Spleen (tissue), 7 donors: ENCODE measurements around the gene AFMID.

Experiments
- CTCF ChIP-seq, 11 experiments: fragments of 200-600 bp in 7 of 11; fragments of 450-650 bp in 4 of 11; sonication (generic) in 4 of 11; IDR thresholded peaks in 8 of 11; conservative IDR thresholded peaks in 3 of 11; 1 replicate in 7 of 11; 2 replicates in 4 of 11; pipeline versions ENCODE4 v1.4.0 to v1.8.0; 2016 to 2021; ENCODE audit warnings: antibody characterized with exemption in 11 of 11, inconsistent platforms in 4 of 11, mild to moderate bottlenecking in 1 of 11
- POLR2A ChIP-seq, 3 donors: fragments of 450-650 bp; IDR thresholded peaks; one replicate each; pipeline ENCODE4 v1.5.1; 2017; ENCODE audit warnings: antibody characterized with exemption in 3 of 3, mild to moderate bottlenecking in 1 of 3
- donor health status: DM: no; HTN: no; CAD: no; lungs with moderate emphysema.
- donor health status: DM: no; HTN: no; CAD: no.
- donor health status: DM: no; HTN: no; CAD: no.

- no peak for TF ChIP-seq CTCF (IDR thresholded peaks at IDR 0.05 in 8 of 11, conservative IDR thresholded peaks at IDR 0.05 in 3 of 11)
- no peak for TF ChIP-seq POLR2A (IDR thresholded peaks at IDR 0.05)
Measured at GRCh38 chr17:78211032-78211431, 23.9 kb downstream of the AFMID start.
